Body of pancreas (tissue), 4 donors: ENCODE results near the gene CAMTA1. TPM values are rescaled to one million over a fixed set of nuclear protein-coding genes. Genes with fewer than 3 reads are reported as not detected.

Experiments
- ATAC-seq: fragments of 150-250 bp; one replicate; pipeline ENCODE4 v1.9.1; 2016
- DNase-seq, 4 donors: peaks; one replicate each; pipeline ENCODE4 v3.0.0-alpha.2; 2019
- H3K27ac ChIP-seq, 4 donors: fragments of 200-600 bp; sonication (generic); 1 replicate in 3 of 4; 2 replicates in 1 of 4; pipeline versions ENCODE4 v1.5.1 to v1.6.1; 2016 to 2019; ENCODE audit warnings: mild to moderate bottlenecking in 1 of 4, mixed read lengths in 1 of 4, moderate library complexity in 1 of 4
- H3K27me3 ChIP-seq, 2 donors: fragments of 200-600 bp; sonication (generic); one replicate each; pipeline ENCODE4 v1.6.0; 2016; ENCODE audit warnings: mild to moderate bottlenecking in 1 of 2
- H3K36me3 ChIP-seq, 2 donors: fragments of 200-600 bp; sonication (generic); replicated peaks in 1 of 2; 2 replicates each; pipeline ENCODE4 v1.5.1; 2016; ENCODE audit warnings: low read depth in 2 of 2; ENCODE audit not compliant: insufficient read depth in 1 of 2
- H3K4me1 ChIP-seq: fragments of 200-600 bp; sonication (generic); one replicate; pipeline ENCODE4 v1.6.0; 2016
- H3K4me3 ChIP-seq, 2 donors: fragments of 200-600 bp; sonication (generic); 1 replicate in 1 of 2; 2 replicates in 1 of 2; pipeline ENCODE4 v1.5.1; 2016 to 2019
- H3K9me3 ChIP-seq, 3 donors: fragments of 200-600 bp; sonication (generic); 1 replicate in 2 of 3; 2 replicates in 1 of 3; pipeline ENCODE4 v1.5.1; 2016
- CTCF ChIP-seq, 7 experiments: fragments of 450-650 bp in 4 of 7; fragments of 200-600 bp in 3 of 7; sonication (generic) in 3 of 7; IDR thresholded peaks; one replicate each; pipeline ENCODE4 v1.5.1; 2016 to 2019; ENCODE audit warnings: antibody characterized with exemption in 7 of 7
- POLR2A ChIP-seq, 3 donors: fragments of 450-650 bp; IDR thresholded peaks; one replicate each; pipeline ENCODE4 v1.6.1; 2016; ENCODE audit warnings: antibody characterized with exemption in 3 of 3, mild to moderate bottlenecking in 2 of 3
- WGBS, 2 donors: methylation state at CpG; one replicate each; pipeline ENCODE4 v1.1.5; 2017; 5-methylcytosine and 5-hydroxymethylcytosine counted together
- intact Hi-C: fragments of 100-400 bp; cut with DNase I; formaldehyde crosslinking; loops from one replicate; pipeline ENCODE4 v1.15.1; 2023
- total RNA-seq, 2 donors: library from RNA; depleted of rRNA; stranded (reverse); fragments of >200 nt; gene quantifications; one replicate each; pipeline ENCODE4 v1.1.0, GENCODE V29; 2016

Gene CAMTA1
- total RNA-seq, 2 donors from 2014 or later, result 36.3 to 59.7 TPM

- no peak overlapping the region for H3K4me3 ChIP-seq
- DNase-seq, result no peak
- H3K9me3 ChIP-seq, result no peaks in the 10 kb centered on the region
- no peak overlapping the region for H3K27ac ChIP-seq
- no peak for ATAC-seq
- WGBS, 2 donors, result 68 to 69% methylated on average over 17 of the region's 17 CpGs
- TF ChIP-seq POLR2A (IDR thresholded peaks at IDR 0.05), result no peak
- TF ChIP-seq CTCF (IDR thresholded peaks at IDR 0.05), result no peak
- no peaks in the 10 kb centered on the region for H3K27me3 ChIP-seq
- peaks cover 7% of the 10 kb centered on the region for H3K4me1 ChIP-seq
- no peaks in the 10 kb centered on the region for H3K36me3 ChIP-seq
- intact Hi-C loops, result no loop called here
Observed at GRCh38 chr1:7493711-7494454, 708.6 kb downstream of the CAMTA1 start.

GRCh38 chr1:7495962-7496361 lies 710.7 kb downstream of the CAMTA1 start:
- peaks cover 7% of the 10 kb centered on the region for H3K4me1 ChIP-seq
- no peak overlapping the region for H3K27ac ChIP-seq
- TF ChIP-seq POLR2A (IDR thresholded peaks at IDR 0.05), result no peak
- no peak for TF ChIP-seq CTCF (IDR thresholded peaks at IDR 0.05)
- no peaks in the 10 kb centered on the region for H3K27me3 ChIP-seq
- H3K9me3 ChIP-seq, result no peaks in the 10 kb centered on the region
- WGBS, 2 donors, result 51 to 64% methylated on average over 6 to 11 of the region's 11 CpGs
- no peak for ATAC-seq
- intact Hi-C loops, result no loop called here
- H3K4me3 ChIP-seq, result no peak overlapping the region
- no peaks in the 10 kb centered on the region for H3K36me3 ChIP-seq
- DNase-seq, result no peak

- Histone ChIP-seq H3K27me3 (no peaks in the 10 kb centered on the region), H3K9me3 (no peaks in the 10 kb centered on the region), H3K4me1 (peaks cover under 1% of the 10 kb centered on the region), H3K4me3 (no peak overlapping the region), H3K27ac (no peak overlapping the region), H3K36me3 (no peaks in the 10 kb centered on the region)
- DNase-seq (no peak), ATAC-seq (no peak)
- intact Hi-C loops, result no loop called here
- TF ChIP-seq POLR2A (IDR thresholded peaks at IDR 0.05) (no peak), CTCF (IDR thresholded peaks at IDR 0.05) (no peak)
- 79 to 85% methylated on average over 12 of the region's 12 CpGs for WGBS, 2 donors
Observed at GRCh38 chr1:7497107-7497637, 711.9 kb downstream of the CAMTA1 start.

- DNase-seq (no peak), ATAC-seq (no peak)
- H3K9me3 ChIP-seq, result no peaks in the 10 kb centered on the region
- no peaks in the 10 kb centered on the region for H3K4me1 ChIP-seq
- intact Hi-C loops, result no loop called here
- 88% methylated on average over 16 to 22 of the region's 22 CpGs for WGBS, 2 donors
- no peaks in the 10 kb centered on the region for H3K27me3 ChIP-seq
- no peaks in the 10 kb centered on the region for H3K36me3 ChIP-seq
- H3K4me3 ChIP-seq, result no peak overlapping the region
- TF ChIP-seq CTCF (IDR thresholded peaks at IDR 0.05) (no peak), POLR2A (IDR thresholded peaks at IDR 0.05) (no peak)
- H3K27ac ChIP-seq, result no peak overlapping the region
Observed at GRCh38 chr1:7500381-7501083, 715.3 kb downstream of the CAMTA1 start.
